Body of pancreas (tissue), 4 donors: ENCODE measurements around the gene MRRF.

Experiments
- POLR2A ChIP-seq, 3 donors: fragments of 450-650 bp; IDR thresholded peaks; one replicate each; pipeline ENCODE4 v1.6.1; 2016; ENCODE audit warnings: antibody characterized with exemption in 3 of 3, mild to moderate bottlenecking in 2 of 3
- TF ChIP-seq, protein P1 (sequence below), 7 experiments: fragments of 450-650 bp in 4 of 7; fragments of 200-600 bp in 3 of 7; sonication (generic) in 3 of 7; IDR thresholded peaks; one replicate each; pipeline ENCODE4 v1.5.1; 2016 to 2019; ENCODE audit warnings: antibody characterized with exemption in 7 of 7

DNA sequence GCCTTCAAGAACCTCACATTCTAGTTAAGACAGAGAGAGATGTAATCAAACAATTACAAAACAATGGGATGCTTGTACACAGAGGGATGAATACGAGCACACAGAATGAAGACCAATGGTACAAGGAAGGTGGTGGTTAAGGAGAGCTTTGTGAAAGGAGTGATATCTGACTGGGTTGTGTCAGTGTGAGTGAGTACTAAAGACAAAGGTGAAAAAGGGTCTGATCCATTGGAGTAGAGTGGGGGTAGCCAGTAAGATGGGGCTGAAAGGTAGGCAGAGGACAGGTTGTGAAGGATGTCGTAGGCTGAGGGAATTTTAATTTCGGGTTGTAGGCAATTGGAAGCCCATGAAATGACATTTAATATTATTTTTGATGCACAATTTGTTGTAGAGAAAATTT, 9.9 kb upstream of the MRRF start:
- no peak for TF ChIP-seq POLR2A (IDR thresholded peaks at IDR 0.05)
- TF ChIP-seq, protein P1, sequence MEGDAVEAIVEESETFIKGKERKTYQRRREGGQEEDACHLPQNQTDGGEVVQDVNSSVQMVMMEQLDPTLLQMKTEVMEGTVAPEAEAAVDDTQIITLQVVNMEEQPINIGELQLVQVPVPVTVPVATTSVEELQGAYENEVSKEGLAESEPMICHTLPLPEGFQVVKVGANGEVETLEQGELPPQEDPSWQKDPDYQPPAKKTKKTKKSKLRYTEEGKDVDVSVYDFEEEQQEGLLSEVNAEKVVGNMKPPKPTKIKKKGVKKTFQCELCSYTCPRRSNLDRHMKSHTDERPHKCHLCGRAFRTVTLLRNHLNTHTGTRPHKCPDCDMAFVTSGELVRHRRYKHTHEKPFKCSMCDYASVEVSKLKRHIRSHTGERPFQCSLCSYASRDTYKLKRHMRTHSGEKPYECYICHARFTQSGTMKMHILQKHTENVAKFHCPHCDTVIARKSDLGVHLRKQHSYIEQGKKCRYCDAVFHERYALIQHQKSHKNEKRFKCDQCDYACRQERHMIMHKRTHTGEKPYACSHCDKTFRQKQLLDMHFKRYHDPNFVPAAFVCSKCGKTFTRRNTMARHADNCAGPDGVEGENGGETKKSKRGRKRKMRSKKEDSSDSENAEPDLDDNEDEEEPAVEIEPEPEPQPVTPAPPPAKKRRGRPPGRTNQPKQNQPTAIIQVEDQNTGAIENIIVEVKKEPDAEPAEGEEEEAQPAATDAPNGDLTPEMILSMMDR (IDR thresholded peaks at IDR 0.05) = no peak
